DOHH2 (cell line): Measurements from ENCODE around the gene TRAPPC2L.

Experiments used
- CTCF ChIP-seq: fragments of 200-600 bp; sonication (generic); IDR thresholded peaks from one replicate; pipeline ENCODE4 v1.5.1; 2014; ENCODE audit warnings: antibody characterized with exemption, mild to moderate bottlenecking, low read depth, low read length; ENCODE audit not compliant: poor library complexity, severe bottlenecking
- EZH2phosphoT487 ChIP-seq: fragments of 200-600 bp; sonication (generic); IDR thresholded peaks from 2 replicates; pipeline ENCODE4 v1.6.1; 2017; ENCODE audit warnings: borderline replicate concordance, mild to moderate bottlenecking, antibody characterized with exemption, low read length, moderate library complexity, mixed read lengths

GRCh38 chr16:88821168-88821850 is 35.6 kb upstream of the TRAPPC2L start:
- TF ChIP-seq CTCF (peak; percentile 42), EZH2phosphoT487 (no peak)
